Stimulated activated CD4-positive, alpha-beta T cell treated with anti-CD3 and anti-CD28 coated beads, Interleukin-4, amount 100 ng/mL, for 48 hours (primary cell): ENCODE results near the gene ACSM2B.
"Not testable (repeated sequence)": the region's sequence is repeated elsewhere in the genome, so short reads cannot be mapped to it uniquely, and the experiment has no call there.

Experiments
- DNase-seq, 2 donors: peaks; one replicate each; pipeline ENCODE4 v3.0.0-alpha.2; 2020; ENCODE audit warnings: low read depth in 2 of 2

Gene ACSM2B

DNA sequence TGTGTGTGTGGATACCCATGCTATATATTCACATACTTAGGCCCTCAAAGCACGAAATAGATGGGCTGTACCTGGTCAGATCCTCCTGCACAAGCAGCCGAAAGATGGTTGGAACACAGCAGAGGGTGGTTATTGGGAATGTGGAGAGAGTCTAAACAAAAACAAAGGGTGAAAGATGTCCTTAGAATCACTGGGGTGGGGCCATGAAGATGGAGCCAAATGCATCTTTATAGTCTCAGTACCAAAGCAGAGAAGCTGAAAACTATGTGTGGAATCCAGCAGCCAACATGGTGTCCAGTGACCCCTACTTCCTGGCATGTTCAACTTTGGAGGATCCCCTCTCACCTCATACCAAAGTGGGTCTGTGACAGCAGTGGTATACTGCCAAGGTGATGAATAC is 19.5 kb upstream of the ACSM2B start:
- DNase-seq, result not testable (repeated sequence)

- not testable (repeated sequence) for DNase-seq
These were observed 18.9 kb upstream of the ACSM2B start for GRCh38 chr16:20595068-20595467.

GRCh38 chr16:20592780-20593179 is 16.6 kb upstream of the ACSM2B start:
- DNase-seq, result not testable (repeated sequence)

DNA sequence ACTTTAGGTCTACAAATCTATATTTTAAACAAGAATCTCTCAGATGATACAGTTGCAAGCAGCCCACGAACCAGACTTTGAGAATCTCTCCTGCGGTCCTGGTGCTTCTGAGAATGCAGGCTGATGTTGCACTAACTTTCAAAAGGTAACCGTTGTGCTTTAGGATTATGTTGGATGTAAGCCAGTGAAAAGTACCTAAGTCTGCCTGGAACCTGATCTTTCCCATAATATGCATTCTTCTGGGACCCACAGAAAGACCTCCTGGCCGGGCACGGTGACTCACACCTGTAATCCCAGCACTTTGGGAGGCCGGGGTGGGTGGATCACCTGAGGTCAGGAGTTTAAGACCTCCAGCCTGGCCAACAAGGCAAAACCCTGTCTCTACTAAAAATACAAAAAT is 13.3 kb upstream of the ACSM2B start:
- not testable (repeated sequence) for DNase-seq

DNA sequence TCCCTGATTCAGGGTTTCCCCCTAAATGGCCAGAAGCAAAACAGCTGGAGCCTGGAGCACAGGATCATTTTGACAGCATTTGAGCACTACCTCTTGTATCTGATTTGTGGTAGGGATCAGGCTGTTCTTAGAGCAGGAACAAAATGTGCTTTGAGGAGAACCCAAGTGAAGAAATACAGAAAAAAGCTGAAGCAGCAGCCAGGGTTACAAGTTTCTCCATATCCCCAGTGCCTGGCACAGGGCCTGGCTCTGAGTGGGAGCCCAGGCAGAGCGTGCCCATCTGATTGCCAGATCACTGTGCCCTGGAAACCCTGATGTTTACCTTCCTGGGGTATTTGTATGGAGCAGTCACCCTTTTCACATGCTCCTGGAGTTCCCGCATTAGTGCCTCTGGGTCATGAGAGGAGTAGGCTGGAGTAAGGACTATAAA is 11.5 kb upstream of the ACSM2B start:
- not testable (repeated sequence) for DNase-seq

- DNase-seq, result not testable (repeated sequence)
These were observed 10.5 kb upstream of the ACSM2B start for GRCh38 chr16:20586716-20587115.

- not testable (repeated sequence) for DNase-seq
These were observed 9.9 kb upstream of the ACSM2B start for GRCh38 chr16:20586112-20586511.

GRCh38 chr16:20580487-20581259 is 4.5 kb upstream of the ACSM2B start:
- not testable (repeated sequence) for DNase-seq

DNA sequence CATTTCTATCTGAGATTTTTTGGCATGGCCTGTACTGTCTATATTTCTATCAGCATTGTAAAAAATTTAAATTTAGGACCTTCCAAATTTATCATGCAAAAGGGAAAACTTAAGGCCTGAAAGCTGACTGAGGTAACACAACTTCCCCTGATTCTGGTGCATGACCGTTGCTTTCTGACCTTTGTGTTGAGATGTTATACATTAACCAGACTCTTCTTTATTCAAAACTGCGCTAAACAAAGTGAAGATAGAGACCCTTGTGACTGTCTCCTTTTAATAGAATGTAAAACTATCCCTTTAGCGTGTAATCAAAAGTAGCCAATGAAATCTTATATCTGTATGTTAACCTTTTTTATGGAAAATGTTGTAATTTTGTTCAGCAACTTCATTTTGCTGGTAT is 1.9 kb upstream of the ACSM2B start:
- DNase-seq, result not testable (repeated sequence)

GRCh38 chr16:20569117-20569651 is 7.0 kb downstream of the ACSM2B start:
- not testable (repeated sequence) for DNase-seq

DNA sequence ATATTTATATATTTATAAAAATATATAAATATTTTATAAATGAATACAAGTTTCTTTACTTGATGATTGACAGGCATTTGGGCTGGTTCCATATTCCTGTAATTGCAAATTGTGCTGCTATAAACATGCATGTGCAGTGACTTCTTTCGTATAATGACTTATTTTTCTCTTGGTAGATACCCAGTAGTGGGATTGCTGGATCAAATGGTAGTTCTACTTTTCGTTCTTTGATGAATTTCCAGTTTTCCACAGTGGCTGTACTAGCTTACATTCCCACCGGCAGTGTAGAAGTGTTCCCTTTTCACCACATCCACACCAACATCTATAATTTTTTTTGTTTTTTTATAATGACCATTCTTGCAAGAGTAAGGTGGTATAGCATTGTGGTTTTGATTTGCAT is 7.8 kb downstream of the ACSM2B start:
- DNase-seq, result no peak

GRCh38 chr16:20566864-20567263 is 9.3 kb downstream of the ACSM2B start:
- no peak for DNase-seq

- DNase-seq, result not testable (repeated sequence)
These were observed 10.8 kb downstream of the ACSM2B start for GRCh38 chr16:20565334-20565733.

GRCh38 chr16:20564218-20564617 is 11.9 kb downstream of the ACSM2B start:
- DNase-seq, result not testable (repeated sequence)

DNA sequence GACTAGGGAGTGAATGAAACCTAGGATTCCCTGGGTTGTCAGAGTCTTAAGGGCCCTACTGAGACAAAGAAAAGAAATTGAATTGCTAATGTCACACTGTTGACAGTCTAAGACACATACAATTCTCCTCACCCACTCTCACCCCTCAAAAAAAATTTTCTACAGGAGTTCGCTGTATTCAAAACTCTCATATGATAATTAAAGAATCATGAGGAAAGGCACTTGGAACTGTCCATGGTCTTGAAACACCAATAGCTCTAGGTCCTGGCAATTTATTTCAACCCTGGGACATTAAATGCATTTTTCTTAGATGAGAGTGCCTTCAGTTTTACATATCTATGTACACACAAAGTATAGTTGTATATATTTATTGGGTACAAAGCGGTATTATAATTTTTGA is 20.5 kb downstream of the ACSM2B start:
- not testable (repeated sequence) for DNase-seq

DNA sequence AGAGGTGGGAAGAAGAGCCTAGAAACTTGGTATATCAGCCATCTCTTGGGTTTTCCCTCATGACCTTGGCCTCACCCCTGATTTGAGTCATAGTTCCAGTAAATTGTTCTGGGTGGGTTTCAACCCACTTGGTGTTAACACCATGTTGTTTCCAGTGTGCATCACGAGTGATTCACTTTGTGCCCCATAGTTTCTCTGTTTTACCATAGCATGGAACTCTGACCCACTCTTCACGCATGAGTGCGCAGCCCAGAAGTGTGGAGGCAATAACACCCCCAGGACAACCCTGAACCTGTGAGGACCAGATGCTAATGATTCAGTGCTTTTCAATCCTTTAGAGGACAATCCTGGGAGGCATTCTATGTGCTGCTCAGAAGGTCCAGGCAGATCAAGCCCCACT is 21.5 kb downstream of the ACSM2B start:
- DNase-seq, result not testable (repeated sequence)

DNA sequence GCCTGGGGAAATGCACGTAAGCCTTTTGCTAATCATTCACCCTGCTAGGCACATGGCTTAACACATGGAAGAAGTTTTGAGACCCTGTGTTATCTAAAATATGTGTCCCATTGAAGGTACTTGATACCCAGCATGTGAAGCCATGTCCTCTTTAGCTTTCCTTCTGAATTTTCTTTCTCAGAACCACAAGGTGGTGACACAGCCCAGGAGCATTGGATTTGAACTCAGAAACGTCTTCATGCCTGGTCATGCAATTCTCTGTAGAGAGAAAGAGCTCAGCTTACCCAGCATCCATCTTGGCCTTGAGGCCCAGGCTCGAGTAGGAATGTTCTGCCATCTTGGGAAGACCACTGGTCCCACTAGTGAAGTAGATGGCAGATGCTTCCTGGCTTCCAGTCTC is 22.7 kb downstream of the ACSM2B start:
- not testable (repeated sequence) for DNase-seq

- DNase-seq, result not testable (repeated sequence)
These were observed 29.2 kb downstream of the ACSM2B start for GRCh38 chr16:20546951-20547350.

GRCh38 chr16:20546278-20546853 is 29.8 kb downstream of the ACSM2B start:
- DNase-seq, result not testable (repeated sequence)

DNA sequence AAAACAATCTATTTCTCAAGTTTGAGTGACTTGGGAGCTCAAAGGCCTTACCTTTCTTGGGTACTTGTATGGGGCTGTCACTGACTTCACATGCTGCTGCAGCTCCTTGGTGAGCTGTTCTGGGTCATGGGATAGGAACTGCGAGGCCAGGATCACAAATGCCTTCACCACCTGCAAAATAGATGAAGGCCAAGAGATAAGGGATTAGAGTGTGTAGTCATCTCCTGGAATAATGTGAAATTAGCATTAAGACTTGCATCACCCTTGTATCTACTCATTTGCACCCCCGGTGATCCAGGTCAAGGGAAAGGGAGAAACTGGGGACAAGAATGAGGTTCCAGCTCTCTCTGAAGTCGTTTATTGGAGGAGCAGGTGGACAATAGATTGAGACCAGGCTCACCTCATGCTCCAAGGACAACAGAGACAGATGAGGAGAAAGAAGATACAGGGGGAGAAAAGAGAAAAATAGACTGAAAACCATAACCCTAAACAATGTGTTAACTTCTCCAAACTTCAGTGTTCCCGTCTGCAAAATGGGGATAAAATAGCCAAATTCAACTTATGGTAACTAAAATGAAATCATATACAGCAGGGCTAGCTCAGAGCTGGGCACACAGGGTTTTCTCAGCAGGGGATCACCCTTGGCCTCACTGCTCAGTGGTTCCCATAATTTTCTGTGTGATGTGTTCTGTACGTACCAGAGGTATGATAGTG is 35.4 kb downstream of the ACSM2B start:
- not testable (repeated sequence) for DNase-seq

GRCh38 chr16:20538687-20539086 is 37.5 kb downstream of the ACSM2B start:
- no peak for DNase-seq

DNA sequence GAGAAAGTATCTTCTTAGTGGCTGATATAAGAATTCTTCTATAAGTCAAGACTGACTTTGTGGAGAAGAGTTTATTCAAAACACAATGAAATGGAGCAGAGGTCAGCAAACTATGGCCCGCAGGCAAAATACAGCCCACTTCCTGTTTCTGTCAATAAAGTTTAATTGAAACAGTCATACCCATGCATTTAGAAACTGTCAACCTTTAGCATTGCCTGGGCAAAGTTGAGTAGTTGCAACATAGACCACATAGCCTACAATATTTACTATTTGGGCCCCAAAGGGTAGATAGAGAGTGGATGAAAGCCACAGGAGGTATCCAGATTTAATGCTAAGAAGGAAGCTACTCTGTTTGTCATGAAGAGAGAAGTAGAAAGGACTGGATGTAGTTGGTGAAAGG is 38.0 kb downstream of the ACSM2B start:
- no peak for DNase-seq
